Measurements from ENCODE around the gene PPARA. TPM values are rescaled to one million over a fixed set of nuclear protein-coding genes. Genes with fewer than 3 reads are reported as not detected.
A peak's percentile ranks its signal among the peaks of the same experiment; 100 is the strongest.

Gene PPARA
- total and polyA plus RNA-seq, 2 donors (not counting 1 experiment from before 2014, with no cell fraction given), result 10.2 to 17.5 TPM

DNA sequence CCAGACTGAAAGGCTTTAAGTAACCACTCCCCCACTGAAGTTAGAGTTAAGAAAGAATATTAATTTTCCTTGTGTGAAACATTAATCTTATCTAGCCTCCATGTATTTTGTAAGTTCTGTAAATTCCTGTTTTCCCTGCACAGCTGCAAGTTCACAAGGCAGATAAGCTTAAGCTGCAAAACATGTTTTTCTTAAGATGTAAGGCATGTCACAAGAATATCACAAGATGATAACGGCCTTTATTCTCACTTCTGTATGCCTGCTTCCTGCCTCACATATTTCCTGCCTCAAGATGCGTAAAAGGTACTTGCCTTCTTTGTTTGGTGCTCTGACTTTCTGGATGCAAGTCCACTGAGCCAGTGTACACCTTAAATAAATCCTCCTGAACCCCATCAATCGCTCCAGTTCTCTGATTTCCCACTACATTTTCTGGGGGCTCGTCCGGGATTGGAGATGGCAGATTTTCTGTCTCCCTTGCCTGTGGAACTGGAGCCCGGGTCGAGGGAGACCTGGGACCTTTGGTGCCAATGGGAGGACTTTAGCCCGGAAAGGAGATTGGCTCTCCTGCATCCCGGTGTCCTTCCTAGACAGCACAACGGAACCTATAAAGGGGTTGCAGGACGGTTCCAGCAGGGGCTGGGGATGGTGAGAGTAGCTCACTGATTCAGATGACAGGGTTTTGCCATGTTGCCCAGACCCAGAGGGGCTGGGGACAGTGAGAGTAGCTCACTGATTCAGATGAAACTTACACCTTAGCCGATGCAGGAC lies 30.2 kb downstream of the PPARA start:
- Histone ChIP-seq H3K9ac (ENCODE audit: insufficient read depth, low read length) (no peak overlapping the region), H3K36me3 (ENCODE audit: control insufficient read depth, insufficient read depth, low read length) (no peaks in the 10 kb centered on the region), H3K9me3 (ENCODE audit: control insufficient read depth, insufficient read depth, low read depth, low read length) (peaks cover 3% of the 10 kb centered on the region), H3K4me1 (ENCODE audit: control insufficient read depth, extremely low read depth, insufficient read depth, low read length) (peaks cover 4% of the 10 kb centered on the region), H4K20me1 (ENCODE audit: control insufficient read depth, extremely low read depth, insufficient read depth, low read length) (no peaks in the 10 kb centered on the region), H3K27ac (ENCODE audit: insufficient read depth, low read length) (no peak overlapping the region), H3K27me3 (ENCODE audit: control insufficient read depth, insufficient read depth, low read length) (no peaks in the 10 kb centered on the region), H2AFZ (ENCODE audit: low read length) (no peak overlapping the region), H3K4me2 (ENCODE audit: extremely low read depth, insufficient read depth, low read length) (no peak overlapping the region), H3K79me2 (ENCODE audit: control insufficient read depth, insufficient read depth, low read length) (no peaks in the 10 kb centered on the region), H3K4me3 (replicated peaks in 1 of 4; ENCODE audit: control extremely low read depth in 1 of 4, insufficient read depth in 1 of 4, low read depth in 3 of 4, low read length in 4 of 4) (no peak overlapping the region)
- TF ChIP-seq, protein P1, sequence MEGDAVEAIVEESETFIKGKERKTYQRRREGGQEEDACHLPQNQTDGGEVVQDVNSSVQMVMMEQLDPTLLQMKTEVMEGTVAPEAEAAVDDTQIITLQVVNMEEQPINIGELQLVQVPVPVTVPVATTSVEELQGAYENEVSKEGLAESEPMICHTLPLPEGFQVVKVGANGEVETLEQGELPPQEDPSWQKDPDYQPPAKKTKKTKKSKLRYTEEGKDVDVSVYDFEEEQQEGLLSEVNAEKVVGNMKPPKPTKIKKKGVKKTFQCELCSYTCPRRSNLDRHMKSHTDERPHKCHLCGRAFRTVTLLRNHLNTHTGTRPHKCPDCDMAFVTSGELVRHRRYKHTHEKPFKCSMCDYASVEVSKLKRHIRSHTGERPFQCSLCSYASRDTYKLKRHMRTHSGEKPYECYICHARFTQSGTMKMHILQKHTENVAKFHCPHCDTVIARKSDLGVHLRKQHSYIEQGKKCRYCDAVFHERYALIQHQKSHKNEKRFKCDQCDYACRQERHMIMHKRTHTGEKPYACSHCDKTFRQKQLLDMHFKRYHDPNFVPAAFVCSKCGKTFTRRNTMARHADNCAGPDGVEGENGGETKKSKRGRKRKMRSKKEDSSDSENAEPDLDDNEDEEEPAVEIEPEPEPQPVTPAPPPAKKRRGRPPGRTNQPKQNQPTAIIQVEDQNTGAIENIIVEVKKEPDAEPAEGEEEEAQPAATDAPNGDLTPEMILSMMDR (conservative IDR thresholded peaks at IDR 0.05 in 1 of 2, IDR thresholded peaks at IDR 0.05 in 1 of 2; ENCODE audit: low read depth in 1 of 2, low read length in 2 of 2), result no peak
- TF ChIP-seq EZH2 (IDR thresholded peaks at IDR 0.05; ENCODE audit: low read length, missing control alignments), result no peak
- peak in 1 of 2 donors; percentile 23 for DNase-seq (ENCODE audit: low read depth in 2 of 2)

DNA sequence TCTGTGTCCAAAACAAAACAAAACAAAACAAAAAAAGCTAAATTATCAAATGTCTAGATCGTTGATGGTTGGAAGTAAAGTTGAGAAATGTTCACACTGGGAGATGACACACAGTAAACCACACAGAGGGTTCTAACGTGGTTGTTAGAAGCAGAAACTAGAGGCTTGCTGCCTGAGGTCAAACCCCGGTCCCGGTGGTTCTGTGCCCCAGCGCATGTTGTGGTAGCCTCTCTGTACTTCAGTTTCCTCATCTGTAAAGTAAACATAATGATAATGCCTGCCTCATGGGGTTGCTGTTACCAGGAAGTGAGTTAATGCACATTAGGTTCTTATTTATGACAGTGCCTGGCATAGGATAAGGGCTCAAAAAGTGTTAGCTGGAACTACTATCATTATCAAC lies 33.4 kb downstream of the PPARA start:
- Histone ChIP-seq H3K4me1 (ENCODE audit: control insufficient read depth, extremely low read depth, insufficient read depth, low read length) (no peaks in the 10 kb centered on the region), H3K9ac (ENCODE audit: insufficient read depth, low read length) (no peak overlapping the region)
- TF ChIP-seq, protein P1 (conservative IDR thresholded peaks at IDR 0.05 in 1 of 2, IDR thresholded peaks at IDR 0.05 in 1 of 2; ENCODE audit: low read depth in 1 of 2, low read length in 2 of 2), result no peak
- no peak for TF ChIP-seq EZH2 (IDR thresholded peaks at IDR 0.05; ENCODE audit: low read length, missing control alignments)

GRCh38 chr22:46185283-46185682 lies 35.0 kb downstream of the PPARA start:
- Histone ChIP-seq H3K27me3 (ENCODE audit: control insufficient read depth, insufficient read depth, low read length) (no peaks in the 10 kb centered on the region), H3K79me2 (ENCODE audit: control insufficient read depth, insufficient read depth, low read length) (no peaks in the 10 kb centered on the region), H3K4me2 (ENCODE audit: extremely low read depth, insufficient read depth, low read length) (no peak overlapping the region), H3K36me3 (ENCODE audit: control insufficient read depth, insufficient read depth, low read length) (no peaks in the 10 kb centered on the region), H3K9me3 (ENCODE audit: control insufficient read depth, insufficient read depth, low read depth, low read length) (peaks cover 3% of the 10 kb centered on the region), H2AFZ (ENCODE audit: low read length) (no peak overlapping the region), H3K4me1 (ENCODE audit: control insufficient read depth, extremely low read depth, insufficient read depth, low read length) (no peaks in the 10 kb centered on the region), H3K9ac (ENCODE audit: insufficient read depth, low read length) (no peak overlapping the region), H3K27ac (ENCODE audit: insufficient read depth, low read length) (no peak overlapping the region), H4K20me1 (ENCODE audit: control insufficient read depth, extremely low read depth, insufficient read depth, low read length) (no peaks in the 10 kb centered on the region), H3K4me3 (replicated peaks in 1 of 4; ENCODE audit: control extremely low read depth in 1 of 4, insufficient read depth in 1 of 4, low read depth in 3 of 4, low read length in 4 of 4) (no peak overlapping the region)
- TF ChIP-seq, protein P1 (conservative IDR thresholded peaks at IDR 0.05 in 1 of 2, IDR thresholded peaks at IDR 0.05 in 1 of 2; ENCODE audit: low read depth in 1 of 2, low read length in 2 of 2), result no peak
- TF ChIP-seq EZH2 (IDR thresholded peaks at IDR 0.05; ENCODE audit: low read length, missing control alignments), result no peak
- no peak for DNase-seq (ENCODE audit: low read depth in 2 of 2)

More for the DNA sequence above, 33.4 kb downstream of the PPARA start:
- H3K9me3 ChIP-seq (ENCODE audit: control insufficient read depth, insufficient read depth, low read depth, low read length), result peaks cover 3% of the 10 kb centered on the region
- H2AFZ ChIP-seq (ENCODE audit: low read length), result no peak overlapping the region
- no peak for DNase-seq (ENCODE audit: low read depth in 2 of 2)
- H3K4me2 ChIP-seq (ENCODE audit: extremely low read depth, insufficient read depth, low read length), result no peak overlapping the region
- H3K79me2 ChIP-seq (ENCODE audit: control insufficient read depth, insufficient read depth, low read length), result no peaks in the 10 kb centered on the region
- H3K27me3 ChIP-seq (ENCODE audit: control insufficient read depth, insufficient read depth, low read length), result no peaks in the 10 kb centered on the region
- H3K27ac ChIP-seq (ENCODE audit: insufficient read depth, low read length), result no peak overlapping the region
- no peak overlapping the region for H3K4me3 ChIP-seq (replicated peaks in 1 of 4; ENCODE audit: control extremely low read depth in 1 of 4, insufficient read depth in 1 of 4, low read depth in 3 of 4, low read length in 4 of 4)
- H4K20me1 ChIP-seq (ENCODE audit: control insufficient read depth, extremely low read depth, insufficient read depth, low read length), result no peaks in the 10 kb centered on the region
- H3K36me3 ChIP-seq (ENCODE audit: control insufficient read depth, insufficient read depth, low read length), result no peaks in the 10 kb centered on the region

Measured in fibroblast of lung (primary cell).